GM15510 (cell line): ENCODE results near the gene RBM20.

ENCODE experiments used
- POLR2A ChIP-seq: IDR thresholded peaks from 3 replicates; pipeline ENCODE4 v1.6.1; 2011; ENCODE audit warnings: borderline replicate concordance; ENCODE audit not compliant: insufficient read length; ENCODE audit errors: extremely low read depth

RBM20 gene

DNA sequence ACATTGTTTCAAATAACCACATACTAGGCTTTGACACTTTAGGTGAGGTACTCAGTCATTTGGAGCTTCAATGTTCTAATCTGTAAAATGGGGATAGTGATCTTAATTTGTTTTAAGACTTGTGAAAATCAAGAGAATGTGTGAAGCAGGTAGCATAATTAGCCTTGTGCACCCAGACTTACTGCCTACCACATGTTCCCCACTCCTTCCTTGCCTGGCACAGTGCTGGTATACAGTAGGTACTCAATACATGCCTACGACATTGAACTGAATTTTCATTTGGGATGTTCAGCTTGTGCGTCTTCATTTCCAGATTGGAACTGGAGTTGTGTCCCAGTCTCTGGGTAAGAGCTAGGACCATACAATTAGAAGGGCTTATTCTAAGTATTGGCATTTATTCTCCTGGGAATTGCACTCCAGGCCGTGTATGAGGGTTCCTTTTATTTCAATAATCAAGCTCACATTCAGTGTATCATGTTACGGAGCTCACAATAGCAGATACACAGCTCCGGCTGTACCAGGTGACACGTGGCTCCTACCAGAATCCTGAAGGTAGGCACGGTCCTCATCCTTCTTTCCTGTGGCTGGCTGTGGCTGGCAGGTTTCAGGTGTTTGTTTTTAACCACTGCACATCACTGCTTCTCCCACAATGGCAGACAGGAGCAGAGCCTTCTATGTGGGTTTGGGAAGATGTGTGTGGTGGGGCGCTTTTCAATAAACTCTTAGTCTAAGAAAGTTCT lies 118.1 kb downstream of the RBM20 start:
- no peak for TF ChIP-seq POLR2A

DNA sequence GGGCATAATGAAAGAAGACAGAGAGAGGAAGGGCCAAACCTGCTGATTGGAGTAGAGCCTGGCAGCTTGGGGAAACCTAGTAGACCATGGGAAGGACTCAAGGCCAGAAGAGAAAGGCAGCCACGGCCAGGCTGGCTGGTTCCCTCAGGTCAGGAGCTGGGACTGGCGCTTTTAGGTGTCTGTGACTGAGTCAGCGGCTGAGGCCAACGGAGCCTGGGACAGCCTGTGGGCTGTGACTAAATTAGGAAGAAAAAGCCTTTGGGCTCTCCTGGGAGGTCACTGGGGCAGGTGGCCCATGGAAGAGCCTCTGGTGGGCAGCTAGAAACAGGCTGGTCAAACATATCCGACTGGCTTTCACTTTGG lies 118.7 kb downstream of the RBM20 start:
- TF ChIP-seq POLR2A = no peak

DNA sequence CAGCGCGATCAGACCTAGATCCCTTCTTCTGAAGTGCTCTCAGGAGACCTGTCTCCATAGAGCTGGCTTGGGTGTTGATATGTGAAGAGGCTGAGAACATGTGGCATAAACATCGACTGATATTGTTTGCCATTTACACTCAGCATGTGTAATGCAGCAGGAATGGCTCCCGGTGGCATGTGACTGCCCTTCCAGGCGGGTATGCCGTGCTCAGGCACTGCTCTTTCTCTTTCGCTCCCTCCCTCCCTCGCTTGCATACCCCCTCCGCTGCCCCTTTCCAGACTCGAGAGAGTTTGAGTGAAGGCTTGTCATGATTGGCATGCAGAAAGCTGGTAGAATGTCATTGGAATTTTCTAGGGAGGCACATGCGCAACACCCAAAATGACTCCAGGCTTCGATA lies 120.2 kb downstream of the RBM20 start:
- TF ChIP-seq POLR2A = no peak

DNA sequence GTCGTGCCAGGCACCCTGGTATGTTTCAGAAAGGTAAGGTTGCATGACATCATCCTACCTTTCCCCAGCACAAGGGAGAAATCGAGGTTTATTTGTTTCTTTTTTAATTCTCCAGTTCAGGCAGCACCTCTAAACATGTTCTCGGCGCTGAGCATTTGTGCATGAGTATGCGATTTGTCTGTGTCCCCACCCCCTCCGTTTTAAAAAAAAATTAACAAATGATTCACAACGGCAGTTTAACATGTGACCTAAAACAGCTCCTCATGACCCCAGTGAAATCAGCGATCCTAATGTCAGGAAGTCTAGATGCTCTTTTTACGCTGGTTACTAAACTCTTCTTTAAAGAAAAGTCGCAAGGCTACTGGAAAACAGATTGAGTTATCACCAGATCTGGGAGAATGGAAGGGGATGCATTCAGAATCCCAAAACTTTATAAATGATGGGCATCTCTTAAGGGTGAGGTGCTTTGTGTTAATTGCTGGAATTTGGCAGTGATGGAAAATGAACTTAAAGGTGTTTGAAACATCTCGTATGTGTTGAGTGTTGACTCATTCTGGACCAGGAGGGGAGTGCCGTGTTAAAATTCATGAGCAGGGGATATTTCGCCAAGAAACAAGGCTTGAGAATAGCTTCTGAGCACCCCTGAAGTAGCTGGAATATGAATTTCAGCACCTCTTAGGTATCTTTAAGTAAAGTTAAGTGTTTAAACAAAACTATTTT lies 120.8 kb downstream of the RBM20 start:
- TF ChIP-seq POLR2A = no peak

DNA sequence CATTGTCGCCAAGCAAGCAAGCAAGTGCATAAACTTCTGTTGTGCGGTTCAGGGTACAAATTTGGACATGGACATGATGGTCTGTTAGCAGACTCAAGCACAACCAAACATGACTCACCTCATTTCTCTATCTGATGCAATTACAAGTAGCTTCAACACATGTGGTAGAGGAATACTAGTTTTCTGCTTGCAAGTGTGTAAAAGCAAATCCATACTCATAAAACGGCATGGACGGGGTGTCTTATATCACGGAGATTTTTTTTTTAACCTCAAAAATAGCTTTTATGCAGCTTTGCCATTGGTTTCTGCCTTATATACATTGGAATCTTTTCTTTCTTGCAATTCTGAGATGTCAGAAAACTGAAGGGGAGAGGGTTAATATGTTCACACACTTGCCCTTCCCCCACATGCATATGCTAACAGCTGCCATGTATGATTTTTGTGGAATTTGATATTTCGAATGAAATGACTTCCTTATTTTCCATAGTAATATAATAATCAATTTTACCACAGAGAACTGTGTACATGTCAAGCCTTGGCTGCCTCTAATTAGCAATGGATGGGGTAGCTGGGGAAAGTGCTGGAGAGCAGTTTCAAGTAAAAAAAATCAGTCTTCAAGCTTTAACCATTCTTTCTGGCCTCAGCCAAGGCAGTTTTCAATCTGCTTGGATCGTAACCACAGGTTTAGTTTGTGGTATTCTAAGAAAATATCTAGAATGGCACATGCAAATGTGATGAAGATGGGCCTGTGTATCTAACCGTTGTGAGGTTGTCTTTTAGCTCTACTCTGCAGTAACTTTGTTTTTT lies 121.6 kb downstream of the RBM20 start:
- TF ChIP-seq POLR2A = no peak

DNA sequence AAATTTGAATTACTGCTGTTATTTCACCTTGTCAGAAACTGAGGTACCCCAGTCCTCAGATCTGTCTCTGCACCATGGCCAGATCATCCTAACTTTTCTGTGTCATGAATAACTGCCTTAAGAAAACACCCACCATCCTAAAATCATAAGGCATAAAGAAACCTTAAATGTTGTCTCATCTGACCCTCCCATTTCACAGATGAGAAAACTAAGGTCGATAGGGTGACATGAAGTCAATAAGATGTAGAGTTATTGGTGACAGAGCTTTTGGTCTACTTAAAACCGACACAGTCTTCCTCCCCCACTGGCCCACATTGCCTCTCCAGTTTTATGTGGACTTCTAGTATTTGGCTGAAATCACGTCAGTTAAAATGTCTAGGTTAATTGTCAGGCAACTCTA lies 126.1 kb downstream of the RBM20 start:
- TF ChIP-seq POLR2A = no peak

DNA sequence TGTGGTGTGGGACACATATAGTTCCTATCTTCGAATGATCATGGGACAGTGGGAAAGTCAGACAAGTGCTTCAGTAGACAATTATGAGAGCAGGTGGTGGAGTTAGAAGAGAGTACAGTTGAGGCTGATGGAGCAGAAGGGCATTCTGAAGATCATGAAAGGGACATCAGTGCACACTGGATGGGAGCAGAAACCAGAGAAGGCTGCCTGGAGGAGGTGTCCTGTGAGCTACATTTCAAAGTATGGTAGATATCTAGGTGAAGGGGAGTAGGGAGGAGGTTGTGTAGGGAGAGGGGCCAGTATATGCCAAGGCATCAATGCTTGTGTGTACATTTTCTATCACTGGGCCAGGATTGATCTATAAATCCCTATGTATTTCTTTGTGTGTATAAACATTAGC lies 127.3 kb downstream of the RBM20 start:
- TF ChIP-seq POLR2A = no peak

DNA sequence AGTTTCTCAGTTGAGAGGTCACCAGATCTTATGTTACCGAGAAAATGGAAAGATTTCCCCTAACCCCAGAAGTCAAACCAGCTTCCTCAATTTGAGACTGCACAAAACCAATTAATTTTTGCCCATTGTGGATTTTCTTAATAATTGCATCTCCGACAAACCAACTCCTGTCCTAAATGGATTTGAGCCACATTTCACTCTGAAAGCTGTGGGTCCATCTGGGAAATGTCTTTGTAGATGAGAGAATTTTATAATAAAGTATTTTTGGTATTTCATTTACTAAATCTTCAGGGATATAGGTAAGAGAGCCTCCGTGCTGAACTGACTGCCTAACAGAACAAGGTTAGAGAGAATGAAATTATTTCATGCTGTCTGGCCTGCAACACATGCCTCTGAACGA lies 127.9 kb downstream of the RBM20 start:
- TF ChIP-seq POLR2A = no peak

DNA sequence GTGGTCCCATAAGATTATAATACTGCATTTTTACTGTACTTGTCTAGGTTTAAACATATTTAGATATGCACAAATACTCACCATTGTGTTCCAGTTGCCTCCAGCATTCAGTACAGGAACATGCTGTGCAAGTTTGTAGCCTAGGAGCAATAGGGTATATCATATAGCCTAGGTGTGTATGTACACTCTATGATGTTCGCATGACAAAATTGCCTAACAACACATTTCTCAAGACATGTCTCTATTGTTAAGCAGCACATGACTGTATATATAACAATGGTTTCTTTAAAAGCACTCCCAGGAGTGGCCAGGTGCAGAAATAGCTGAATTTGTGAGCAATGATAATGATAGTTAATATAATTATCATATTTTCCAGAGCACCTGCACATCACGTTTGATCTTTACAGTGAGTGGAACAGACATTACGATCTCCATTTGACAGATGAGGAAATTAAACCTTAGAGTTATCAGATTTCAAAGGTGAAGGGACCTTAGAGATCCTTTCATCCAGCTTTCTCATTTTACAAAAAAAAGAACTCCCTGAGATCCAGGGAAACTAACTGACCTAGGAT lies 128.4 kb downstream of the RBM20 start:
- no peak for TF ChIP-seq POLR2A

DNA sequence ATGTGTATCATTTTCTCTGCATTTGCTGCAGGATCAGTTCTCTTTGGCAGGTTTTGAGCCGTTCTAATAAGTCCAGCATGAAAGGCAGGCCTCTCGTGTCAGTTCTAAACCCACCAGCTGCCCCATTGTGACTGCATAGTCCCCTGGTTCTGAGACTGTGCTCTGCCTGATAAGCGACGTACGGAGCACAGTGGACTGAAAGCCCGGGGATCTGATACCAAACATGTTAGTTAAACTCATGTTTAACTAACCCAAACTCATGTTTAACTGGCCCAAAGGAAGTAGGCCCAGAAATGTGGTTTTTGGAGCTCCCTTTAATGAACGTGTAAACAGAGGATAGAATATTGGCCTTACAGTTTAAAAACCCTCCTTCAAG lies 129.5 kb downstream of the RBM20 start:
- no peak for TF ChIP-seq POLR2A

DNA sequence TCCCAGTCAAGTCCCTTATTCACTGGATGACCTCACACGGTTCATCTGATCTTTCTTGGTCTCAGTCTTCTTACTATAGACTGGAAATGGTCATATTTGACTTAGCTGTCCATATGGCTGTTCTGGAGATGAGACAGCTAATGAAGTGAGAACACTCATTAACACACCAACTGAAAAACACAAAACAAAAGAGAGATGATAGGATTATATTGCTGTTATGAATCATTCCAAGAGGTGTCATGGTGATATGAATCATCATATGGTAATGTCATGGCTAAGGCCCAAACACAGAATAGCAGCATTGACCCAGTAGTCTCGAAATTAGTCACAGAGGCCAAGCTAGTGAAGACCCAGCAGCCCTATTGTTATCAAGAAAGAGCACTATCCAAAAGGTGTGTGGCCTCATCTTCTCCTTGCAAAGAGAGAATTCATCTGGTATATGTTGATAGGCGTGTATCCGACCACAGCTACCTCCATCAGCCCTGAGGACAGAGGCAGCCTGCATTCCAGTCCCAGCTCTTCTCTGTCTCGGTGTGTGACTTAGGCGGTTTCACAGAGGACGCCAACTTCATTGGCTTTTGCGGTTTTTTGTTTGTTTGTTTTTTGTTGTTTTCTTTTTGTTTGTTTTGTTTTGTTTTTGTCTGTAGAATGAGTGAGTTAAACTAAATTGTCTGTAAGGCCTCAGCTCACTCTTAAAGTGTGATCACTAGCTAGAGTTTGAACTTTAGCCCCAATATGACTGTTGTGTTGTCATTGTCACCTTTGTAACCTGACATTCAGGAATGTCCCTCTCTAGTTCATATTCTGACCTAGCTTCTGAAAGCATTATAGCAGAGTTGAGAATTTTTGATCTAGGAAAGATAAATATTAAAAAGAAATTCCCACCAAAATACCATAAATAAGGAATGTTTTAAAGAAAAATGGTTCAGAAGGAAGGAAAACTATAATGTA lies 130.2 kb downstream of the RBM20 start:
- no peak for TF ChIP-seq POLR2A

DNA sequence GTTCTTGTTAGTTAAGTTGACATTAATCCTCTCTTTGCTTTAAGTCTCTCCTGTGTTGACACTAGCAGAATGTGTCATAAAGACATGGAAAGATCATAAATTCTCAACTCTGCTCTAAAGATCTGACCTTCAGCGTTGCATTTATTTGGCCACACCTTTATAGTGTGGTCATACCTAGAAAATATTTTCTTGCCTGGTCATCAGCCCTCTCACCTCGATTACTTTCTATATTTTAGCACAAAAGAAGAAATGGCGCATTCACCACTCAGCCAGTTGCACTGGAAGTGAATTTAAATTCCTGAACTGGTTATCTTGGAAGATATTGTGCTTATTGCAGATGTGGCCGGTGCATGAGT lies 130.9 kb downstream of the RBM20 start:
- no peak for TF ChIP-seq POLR2A

DNA sequence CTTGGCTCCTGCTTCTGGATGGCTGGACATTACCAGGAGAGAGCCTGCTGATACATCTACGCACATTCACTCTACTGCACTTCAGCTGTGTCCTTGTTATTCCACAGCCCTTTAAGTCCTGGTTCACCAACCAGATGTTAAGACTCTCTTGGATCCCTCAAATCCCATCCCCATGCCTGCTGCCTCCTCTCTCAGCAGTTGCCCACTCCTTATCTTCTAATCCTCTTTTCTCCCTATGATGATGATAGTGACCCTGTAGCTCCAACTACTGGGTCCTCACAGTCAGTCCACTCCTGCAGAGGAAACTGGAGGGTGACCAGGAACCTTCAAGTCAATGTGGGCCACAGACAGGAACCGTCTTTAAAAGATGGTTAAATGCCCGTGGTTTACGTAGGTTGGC lies 131.3 kb downstream of the RBM20 start:
- no peak for TF ChIP-seq POLR2A

DNA sequence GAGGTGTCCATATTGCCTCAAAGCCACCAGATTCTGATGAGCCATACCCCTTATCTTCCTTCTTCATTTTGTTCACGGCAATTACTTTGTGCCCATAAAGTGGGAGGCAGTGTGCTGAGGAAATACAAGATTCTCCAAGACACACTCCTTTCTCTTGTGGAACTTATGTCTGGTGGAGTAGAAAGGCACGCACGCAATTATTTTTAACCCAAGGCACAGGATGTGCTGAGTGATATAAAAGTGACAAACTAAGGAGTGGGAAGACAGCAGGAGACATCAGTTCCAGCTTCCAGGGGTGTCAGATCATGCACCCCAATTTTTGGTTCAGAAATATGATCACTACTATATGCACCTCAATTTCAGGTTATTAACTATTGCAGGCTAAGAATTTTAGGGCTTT lies 132.9 kb downstream of the RBM20 start:
- TF ChIP-seq POLR2A = no peak
